LoVo (cell line): ENCODE results near the gene SND1.
"Not testable (repeated sequence)": the region's sequence is repeated elsewhere in the genome, so short reads cannot be mapped to it uniquely, and the experiment has no call there.

ENCODE experiments used
- DNase-seq: peaks from one replicate; pipeline ENCODE4 v3.0.0-alpha.2; 2016; ENCODE audit warnings: low spot score

SND1 gene

GRCh38 chr7:127962589-127963361, 310.8 kb downstream of the SND1 start:
- DNase-seq = no peak

DNA sequence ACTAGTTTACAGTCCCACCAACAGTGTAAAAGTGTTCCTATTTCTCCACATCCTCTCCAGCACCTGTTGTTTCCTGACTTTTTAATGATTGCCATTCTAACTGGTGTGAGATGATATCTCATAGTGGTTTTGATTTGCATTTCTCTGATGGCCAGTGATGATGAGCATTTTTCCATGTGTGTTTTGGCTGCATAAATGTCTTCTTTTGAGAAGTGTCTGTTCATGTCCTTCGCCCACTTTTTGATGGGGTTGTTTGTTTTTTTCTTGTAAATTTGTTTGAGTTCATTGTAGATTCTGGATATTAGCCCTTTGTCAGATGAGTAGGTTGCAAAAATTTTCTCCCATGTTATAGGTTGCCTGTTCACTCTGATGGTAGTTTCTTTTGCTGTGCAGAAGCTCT, 311.9 kb downstream of the SND1 start:
- not testable (repeated sequence) for DNase-seq

GRCh38 chr7:127967281-127967680, 315.3 kb downstream of the SND1 start:
- no peak for DNase-seq

- DNase-seq = no peak
Measured at GRCh38 chr7:127968547-127968946, 316.6 kb downstream of the SND1 start.

- no peak for DNase-seq
Measured at GRCh38 chr7:127973832-127974231, 321.8 kb downstream of the SND1 start.

GRCh38 chr7:127974446-127975035, 322.5 kb downstream of the SND1 start:
- DNase-seq = no peak

DNA sequence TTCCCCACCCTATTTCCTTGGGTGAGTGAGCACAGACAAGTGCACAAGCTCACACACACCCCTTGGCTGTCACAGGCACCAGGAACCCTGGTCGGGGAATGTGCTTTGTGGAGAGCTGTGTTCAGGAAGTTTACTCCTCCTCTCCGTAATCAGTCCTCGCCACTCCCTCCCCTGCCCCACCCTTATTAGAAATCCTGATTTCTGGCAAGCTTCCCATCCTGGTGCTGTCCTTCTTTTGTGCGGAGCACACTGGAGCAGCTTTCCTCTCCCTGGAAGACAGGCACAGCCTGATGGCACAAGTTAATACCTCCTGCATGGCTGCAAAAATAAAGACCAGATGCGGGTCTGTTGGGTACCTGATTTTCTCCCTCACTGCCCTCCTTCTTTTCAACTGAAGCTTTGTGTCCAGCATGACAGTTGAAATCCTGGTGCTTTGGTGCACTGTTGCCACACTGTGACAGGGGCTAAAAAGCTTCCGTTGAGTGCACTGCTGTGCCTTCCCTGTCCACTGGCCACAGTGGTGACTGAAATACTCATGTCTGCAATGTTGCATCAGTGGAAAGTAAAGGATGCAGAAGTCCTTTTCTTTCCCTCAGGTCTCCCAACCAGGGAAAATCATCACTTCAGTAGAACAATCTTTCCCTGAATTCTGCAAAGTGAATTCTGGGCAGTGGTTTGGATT, 324.2 kb downstream of the SND1 start:
- DNase-seq = peak; percentile 10

DNA sequence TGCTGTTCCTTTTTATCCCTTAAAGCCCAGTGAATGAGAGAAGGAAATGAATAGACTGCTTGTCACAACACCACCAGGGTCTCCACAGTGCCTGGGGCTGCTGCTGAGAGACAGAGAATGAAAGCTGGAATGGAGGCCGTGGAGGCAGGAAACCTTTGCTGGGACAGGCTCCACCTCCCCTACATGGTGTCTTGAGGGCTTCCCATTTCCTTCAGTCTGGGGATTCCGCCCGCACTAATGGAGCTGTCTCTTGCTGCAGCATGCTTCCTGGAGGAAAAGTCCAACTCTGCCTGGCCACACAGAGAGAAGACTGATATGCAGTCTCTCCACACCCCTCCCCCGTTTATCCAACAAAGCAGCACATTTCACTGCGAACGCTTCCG, 324.7 kb downstream of the SND1 start:
- DNase-seq = no peak

DNA sequence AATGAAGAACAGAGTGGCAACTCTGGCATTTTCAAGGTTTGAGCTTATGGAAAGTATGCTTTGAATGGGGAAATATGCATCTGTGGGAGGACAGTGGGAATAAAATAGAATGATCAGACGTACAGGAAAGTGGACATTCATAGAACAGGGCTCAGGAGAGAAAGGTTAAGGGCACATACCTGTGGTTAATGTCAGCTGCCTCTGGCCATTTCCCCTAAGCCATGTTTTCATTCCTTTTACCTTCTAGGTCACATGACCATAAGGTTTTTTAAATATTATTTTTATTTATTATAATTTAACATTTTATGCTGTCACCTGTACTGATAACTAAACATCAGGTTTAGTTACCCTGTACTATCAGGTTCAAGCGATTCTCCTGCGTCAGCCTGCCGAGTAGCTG, 326.4 kb downstream of the SND1 start:
- DNase-seq = no peak

DNA sequence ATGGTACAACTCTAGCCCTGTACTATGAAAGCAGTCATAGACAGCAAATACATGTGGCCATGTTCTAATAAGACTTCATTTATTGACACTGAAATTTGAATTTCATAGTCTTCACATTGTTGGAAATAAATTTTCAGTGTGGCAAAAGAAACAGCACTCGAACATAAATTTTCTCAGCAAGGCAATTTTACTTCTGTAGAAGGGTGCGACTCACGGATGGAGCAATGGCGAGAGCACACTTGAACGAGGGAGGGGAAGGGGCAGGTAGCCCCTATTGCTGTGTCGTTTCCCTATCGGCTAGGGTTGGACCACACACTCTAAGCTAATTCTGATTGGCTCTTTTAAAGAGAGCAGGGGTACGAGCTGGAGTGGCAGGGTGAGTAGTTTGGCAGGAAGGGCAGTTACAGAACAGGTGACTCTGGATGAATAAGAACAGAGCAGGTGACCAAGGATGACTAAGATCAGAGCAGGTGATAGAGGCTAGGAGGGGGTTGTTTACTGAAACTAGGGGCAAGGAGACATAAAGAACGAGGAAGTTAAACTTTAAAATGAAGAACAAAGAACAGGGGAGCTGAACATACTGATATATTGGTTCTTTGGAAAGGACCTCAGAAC, 327.2 kb downstream of the SND1 start:
- no peak for DNase-seq

DNA sequence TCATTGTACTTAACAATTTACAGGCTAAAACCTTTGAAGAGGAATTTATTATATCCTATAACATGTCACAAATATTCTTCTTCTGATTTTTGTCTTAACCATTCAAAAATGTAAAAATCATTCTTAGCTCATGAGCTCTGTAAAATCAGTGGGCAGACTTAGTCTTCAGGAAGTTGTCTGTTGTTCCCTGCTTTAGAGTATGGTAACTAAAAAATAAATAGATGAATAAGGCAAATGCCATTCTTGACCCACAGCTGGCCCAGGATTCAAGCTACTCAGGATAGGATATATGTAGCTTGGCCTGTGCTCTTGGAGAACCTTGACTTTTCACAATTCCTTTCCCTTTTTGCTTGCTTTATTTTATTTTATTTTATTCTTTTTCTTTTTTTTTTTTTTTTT, 327.7 kb downstream of the SND1 start:
- DNase-seq = no peak

- no peak for DNase-seq
Measured at GRCh38 chr7:127980901-127981300, 328.9 kb downstream of the SND1 start.

DNA sequence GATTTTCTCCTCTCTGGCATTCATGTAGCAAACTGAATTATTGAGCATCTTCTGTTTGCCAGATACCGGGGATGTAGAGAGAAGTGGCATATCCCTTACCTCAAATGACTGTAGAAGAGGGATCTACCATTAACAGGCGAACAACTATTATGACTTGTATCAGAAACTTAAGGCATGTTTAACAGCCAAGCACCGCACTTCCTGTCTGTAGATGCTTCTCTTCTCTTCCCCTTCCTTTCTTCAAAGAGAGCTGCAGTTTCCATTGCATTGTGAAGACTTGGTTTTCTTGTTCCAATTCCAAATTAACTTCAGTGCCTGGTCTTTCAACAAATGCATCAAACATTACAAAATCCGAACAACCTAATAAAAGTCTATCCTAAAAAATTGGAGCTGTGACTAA, 330.0 kb downstream of the SND1 start:
- DNase-seq = no peak

- peak; percentile 19 for DNase-seq
Measured at GRCh38 chr7:127983804-127984332, 331.9 kb downstream of the SND1 start.

DNA sequence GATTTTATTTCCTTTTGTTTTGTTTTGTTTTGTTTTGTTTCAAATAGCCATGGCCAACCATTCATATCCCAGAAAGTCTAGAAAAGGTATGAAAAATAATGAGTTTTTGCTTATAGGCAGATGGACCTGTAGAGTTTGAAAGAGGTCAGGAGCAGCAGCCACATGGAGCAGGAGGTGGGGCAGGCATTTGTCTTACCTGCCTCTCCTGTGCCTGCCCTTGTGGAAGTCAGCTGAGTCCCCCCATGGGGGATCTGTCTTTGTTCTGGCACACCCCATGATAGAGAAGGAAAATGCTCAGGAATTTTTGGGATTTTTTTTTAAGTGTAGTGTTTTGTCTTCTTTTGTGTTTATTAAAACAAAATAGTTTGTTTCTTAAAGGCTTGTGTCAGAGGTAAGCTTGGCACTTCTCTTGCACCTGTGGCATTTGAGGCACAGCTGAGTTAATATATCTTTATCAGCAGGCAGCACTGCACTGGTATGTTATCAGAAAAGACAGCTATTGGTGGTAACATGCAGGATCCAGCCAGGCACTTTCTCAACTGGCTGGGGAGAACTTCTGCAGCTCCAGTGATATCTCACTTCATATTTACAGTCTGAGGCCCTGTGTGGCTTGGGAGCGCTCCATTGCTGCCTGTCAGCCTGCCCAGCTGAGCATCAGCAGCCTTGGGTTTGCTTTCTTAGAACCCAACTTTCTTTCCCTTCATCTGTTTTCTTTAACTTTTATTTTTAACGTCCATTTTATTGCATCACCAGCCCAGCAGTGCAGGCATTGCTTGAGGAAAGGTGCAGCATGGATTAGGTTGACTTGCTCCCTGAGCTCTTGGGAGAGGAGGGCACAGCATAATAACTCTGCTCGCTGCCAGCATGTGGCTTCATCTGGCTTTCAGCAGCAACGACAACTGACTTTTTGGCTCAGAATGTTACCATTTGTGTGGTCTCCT, 334.9 kb downstream of the SND1 start:
- DNase-seq = no peak

DNA sequence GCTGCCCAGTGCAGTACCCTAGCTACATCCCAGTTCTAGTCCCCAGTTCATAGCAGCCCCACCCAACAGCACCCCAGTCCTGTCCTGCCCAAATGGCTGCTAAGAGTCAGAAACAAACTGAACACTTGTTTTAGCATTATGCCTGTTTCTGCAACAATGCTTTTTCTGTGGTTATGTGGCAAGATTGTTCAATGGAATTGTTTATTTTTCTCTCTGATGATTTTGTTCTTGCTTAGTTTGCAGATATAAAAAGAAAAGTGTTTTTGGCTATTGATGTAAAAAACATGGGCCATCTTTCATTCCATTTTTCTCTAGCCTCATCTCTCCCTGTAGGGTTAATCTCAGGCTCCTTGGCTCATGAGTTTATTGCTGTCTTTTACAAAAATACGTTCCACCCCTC, 336.8 kb downstream of the SND1 start:
- DNase-seq = no peak

DNA sequence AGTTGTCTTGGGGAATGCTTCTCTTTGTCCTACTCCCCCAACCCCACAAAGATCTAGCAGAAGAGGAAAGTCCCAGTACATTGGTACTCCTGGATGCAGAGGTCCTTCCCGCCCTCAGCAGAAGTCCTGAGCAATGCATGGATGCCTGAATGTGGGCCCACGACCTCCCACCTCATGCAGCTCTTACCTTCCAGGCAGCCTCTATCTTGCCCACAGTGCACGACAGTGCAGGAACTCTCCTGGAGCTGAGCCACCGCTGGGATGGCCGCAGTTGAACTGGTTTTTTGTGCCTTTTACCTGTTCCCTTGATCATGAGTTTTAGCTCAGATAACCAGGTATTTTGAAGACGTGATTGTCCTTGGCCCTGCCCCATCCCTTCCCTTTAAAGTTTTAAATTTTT, 341.3 kb downstream of the SND1 start:
- DNase-seq = no peak

- DNase-seq = no peak
Measured at GRCh38 chr7:127993987-127994386, 342.0 kb downstream of the SND1 start.

- no peak for DNase-seq
Measured at GRCh38 chr7:127995156-127995880, 343.3 kb downstream of the SND1 start.

GRCh38 chr7:127995881-127996215, 343.9 kb downstream of the SND1 start:
- DNase-seq = no peak
